A673 (cell line): ENCODE results near the gene IGFBP2.

ENCODE experiments used
- CTCF ChIP-seq: fragments of 300-800, 200-600 bp; sonication (generic); conservative IDR thresholded peaks from 2 replicates; pipeline ENCODE4 v1.5.1; 2017; ENCODE audit warnings: low read depth, mild to moderate bottlenecking, antibody characterized with exemption, low read length, moderate library complexity, mixed read lengths
- EZH2 ChIP-seq: fragments of 200-600 bp; sonication (generic); IDR thresholded peaks from 2 replicates; pipeline ENCODE4 v1.6.1; 2017; ENCODE audit warnings: borderline replicate concordance, low read depth, mild to moderate bottlenecking, mixed read lengths, antibody characterized with exemption, low read length; ENCODE audit not compliant: poor library complexity, severe bottlenecking

- TF ChIP-seq CTCF, result no peak
- no peak for TF ChIP-seq EZH2
Observed at GRCh38 chr2:216632346-216632951, 771 bp upstream of the IGFBP2 start.
